CD4-positive, alpha-beta T cell treated with Interleukin-6 for 4 hours (primary cell): Measurements from ENCODE around the gene MYO1E.
A peak's percentile ranks its signal among the peaks of the same experiment; 100 is the strongest.

Source experiments
- DNase-seq: peaks from one replicate; pipeline ENCODE4 v3.0.0-alpha.2; 2020; ENCODE audit warnings: mixed read lengths

MYO1E gene

DNA sequence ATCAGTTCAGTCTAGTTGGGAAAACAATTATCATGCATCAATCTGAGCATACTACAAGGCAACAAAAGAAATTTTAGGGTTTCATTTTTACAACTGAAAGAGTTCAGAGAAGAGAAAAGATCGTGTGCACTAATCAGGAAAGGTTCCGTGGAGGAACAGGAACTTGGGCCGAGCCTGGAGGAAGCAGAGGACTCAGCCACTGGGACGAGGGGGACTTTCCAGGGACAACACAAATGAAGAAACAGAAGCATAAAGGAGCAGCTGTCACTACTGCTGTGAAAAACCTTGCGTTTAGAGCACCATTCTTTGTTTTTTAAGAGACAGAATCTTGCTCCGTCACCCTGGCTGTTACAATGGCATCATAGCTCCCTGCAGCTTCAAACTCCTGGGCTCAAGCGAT is 60.5 kb downstream of the MYO1E start:
- no peak for DNase-seq

DNA sequence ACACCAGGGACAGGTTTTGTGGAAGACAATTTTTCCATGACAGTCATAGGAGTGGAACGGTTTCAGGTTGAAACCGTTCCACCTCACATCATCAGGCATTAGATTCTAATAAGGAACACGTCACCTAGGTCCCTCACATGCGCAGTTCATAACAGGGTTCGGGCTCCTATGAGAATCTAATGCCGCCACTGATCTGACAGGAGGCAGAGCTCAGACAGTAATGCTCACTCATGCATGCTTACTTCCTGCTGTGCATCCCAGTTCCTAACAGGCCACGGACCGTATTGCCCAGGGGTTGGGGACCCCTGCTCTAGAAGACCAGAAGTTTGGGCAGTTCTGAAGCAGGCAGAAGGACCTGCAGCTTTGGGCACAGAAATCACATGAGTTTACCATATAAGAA is 61.5 kb downstream of the MYO1E start:
- no peak for DNase-seq

DNA sequence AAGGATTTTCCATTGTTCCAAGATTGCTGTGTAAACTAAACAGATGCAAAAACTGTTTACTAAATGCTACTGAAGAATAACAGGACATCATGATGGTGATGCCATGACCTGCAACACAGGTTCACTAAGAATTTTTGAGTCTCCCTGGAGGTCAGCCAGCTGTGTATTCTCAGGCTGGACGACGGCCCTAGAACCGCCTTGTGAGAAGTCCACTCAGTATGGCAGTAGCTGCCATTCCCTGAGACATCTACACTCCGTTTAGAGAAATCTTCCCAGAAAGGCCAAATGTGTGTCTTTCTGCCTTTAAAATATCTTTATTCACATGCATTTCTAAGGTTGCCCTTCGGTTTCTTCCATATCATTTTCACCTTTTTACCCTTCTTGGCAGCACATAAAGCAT is 63.3 kb downstream of the MYO1E start:
- DNase-seq = no peak

DNA sequence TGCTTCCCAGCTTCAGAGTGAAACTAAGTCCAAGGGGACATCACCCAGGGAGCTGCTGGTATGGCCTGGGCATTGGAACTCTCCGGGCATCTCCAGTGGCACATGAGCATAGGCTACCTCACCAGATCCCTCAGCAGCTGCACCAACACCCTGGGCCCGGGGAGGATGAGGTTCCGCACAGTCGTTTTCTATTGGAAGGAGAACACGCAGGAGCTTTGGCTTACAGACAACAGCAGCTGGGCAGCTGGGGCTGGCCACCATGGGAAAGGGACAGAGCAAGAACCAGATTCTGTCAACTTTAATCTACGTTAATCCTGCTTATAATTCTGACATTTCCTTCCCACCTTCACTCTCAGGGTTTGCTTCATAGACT is 65.5 kb downstream of the MYO1E start:
- no peak for DNase-seq

DNA sequence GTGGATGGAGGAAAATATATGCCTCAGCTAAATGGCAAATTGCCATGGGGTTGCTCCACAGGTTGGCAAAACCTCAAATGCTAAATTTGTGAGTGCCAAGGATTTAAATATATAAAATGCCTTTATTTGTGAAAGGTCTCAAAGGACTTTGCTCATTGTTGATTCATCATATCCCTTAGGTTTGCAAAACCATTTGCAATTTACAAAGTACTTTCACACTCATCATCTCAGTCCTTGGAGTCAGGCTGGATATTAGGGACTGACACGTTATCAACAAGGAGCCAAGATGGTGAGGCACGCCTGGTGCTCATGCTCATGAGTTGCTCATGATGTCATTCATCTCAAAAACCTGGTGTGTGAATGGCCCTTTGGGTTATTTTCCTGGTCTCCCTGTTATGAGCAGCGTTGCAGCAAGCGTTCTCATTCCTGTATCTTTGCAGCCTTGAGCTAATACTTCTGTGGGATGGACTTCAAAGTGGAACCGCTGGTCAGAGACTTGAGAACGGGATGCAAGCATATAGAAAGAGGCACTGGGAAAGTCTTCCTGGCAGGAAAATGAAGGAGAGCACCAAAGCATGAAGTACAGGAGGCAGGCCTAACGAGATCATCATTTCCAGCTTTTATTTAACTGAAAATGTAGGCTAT is 66.0 kb downstream of the MYO1E start:
- no peak for DNase-seq

DNA sequence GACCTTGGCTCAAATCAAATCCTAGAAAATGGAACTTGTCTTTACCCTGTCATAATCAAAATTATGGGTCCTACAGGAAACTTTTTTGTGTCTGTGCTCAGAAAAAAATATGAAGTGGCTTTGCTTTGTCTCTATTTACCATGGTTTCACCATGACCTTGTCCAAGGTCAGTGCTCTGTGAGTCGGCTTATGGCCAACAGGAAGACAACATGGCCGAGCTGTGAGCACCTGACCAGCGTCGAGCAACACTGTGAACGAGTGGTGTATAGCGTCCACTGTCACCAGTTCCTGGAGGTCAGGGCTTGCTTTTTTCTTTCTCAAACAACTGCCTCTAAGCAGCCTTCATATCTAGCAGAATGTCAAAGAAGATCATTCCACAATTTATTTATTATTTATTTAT is 67.9 kb downstream of the MYO1E start:
- DNase-seq = no peak

DNA sequence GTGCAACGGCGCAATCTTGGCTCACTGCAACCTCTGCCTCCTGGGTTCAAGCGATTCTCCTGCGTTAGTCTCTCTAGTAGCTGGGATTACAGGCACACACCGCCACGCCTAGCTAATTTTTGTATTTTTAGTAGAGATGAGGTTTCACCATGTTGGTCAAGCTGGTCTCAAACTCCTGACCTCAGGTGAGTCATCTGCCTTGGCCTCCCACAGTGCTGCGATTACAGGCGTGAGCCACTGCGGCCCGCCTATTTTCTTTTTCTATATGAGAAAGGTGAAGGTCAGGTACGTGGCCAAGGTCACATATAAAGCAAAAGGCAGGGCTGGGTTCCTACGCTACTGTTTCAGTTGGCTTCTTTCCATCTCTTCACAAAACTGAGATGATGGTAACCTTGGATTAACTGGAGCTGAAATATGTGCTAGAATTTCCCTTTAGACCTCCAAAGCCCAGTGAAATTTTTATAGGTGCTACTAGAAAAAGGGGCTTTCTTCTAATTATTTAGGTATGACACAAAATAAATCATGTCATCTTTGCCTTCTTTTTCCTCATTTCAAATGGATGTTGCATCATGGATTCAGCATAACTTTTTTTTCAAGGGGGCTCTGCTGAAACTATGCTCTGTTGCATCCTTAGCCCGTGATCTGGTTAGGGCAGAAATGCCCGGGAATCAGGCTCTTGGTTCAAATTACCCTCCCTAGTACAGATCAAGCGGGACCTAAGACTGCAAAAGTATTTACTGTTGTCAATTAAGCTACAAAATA is 68.5 kb downstream of the MYO1E start:
- DNase-seq = no peak

DNA sequence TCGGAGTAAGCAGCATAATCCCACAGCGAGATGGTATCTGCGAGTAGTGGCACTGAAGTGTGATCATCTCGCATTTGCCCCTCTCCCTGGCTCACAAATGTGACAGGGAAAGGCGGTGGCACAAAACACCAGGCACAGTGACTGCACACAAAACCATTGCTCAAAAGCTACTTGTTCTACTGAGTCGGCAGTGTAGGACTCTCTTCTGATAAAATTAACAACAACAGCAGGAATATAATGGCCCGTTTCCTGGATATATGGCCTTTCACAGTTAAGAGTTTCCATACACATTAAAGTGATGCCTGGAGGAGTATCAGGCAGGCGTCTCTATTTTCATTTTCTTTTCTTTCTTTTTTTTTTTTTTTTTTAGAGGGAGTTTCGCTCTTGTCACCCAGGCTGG is 69.0 kb downstream of the MYO1E start:
- no peak for DNase-seq

DNA sequence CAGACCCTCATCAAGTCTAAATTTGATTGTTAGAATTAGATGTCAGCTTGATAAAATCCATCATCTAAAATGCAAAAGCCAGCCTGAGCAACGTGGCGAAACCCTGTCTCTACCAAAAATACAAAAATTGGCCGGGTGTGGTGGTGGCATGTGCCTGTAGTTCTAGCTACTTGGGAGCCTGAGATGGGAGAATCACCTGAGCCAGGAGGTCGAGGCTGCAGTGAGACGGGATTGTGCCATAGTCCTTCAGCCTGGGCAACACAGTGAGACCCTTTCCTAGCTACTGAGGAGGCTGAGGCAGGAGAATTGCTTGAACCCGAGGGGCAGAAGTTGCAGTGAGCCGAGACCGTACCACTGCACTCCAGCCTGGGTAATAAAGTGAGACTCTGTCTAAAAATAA is 69.5 kb downstream of the MYO1E start:
- no peak for DNase-seq

DNA sequence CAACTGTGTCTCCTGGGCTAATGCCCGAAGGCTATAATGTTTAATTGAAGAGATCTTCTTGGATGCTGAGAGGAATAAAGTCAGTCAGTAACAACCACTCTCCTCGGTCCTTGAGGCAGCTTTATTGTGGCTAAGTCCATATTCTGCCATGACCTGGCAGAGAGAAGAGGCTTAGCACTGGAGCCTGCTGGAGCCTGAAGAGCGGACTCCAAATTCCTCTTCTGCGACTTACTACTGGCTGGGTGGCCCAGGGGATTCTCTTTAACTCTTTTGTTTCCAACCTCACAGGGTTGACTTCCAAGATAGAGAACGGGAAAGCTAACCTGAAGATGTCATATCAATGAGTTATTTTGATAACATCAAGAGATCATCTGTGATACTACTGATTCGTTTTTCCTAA is 71.1 kb downstream of the MYO1E start:
- DNase-seq = no peak

DNA sequence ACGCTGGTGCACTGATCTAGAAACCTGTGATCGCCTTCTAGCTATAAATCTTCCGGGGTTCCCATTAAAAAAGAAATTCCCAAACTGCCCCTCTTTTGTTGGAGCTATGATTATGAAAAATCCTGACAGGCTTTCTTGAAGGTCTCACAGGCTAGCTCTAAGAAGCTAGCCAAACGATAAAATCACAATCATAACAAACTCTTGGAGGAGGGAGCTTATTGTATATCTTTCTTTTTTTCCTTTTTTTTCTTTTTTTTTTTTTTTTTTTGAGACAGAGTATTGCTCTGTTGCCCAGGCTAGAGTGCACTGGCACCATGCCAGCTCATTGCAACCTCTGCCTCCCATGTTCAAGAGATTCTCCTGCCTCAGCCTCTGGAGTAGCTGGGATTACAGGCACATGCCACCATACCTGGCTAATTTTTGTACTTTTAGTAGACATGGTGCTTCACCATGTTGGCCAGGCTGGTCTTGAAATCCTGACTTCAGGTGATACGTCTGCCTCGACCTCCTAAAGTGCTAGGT is 72.0 kb downstream of the MYO1E start:
- peak; percentile 9 for DNase-seq

DNA sequence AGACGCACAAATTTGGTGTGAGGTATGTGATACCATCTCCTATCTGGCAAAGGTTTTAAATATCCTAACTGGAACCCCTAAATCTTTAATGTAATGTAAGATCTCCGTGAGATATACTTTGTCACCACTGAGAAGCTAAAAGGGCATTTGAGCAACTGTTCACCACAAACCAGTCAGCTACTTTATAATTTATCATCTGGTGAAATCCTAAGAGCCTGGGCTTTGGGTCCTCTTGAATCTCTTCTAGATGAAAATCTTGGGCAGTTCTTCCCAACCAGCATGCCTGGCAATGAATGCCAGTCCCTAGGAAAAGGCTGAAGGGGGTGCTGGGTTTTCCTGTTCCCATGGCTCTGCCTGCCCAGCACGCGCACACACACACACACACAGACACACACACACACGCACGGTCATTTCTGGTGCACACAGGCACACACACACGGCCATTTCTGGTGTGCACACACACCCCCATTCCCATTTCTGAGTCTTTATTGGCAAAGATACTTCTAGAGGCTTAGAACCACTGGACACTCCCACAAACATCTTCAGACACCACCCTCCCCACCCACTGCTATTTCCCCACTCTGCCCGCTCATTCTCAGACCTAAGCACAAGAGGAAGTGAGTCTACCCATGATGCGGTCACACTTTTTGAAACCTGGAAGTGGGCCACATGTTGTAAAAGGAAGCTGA is 72.6 kb downstream of the MYO1E start:
- DNase-seq = peak; percentile 66

DNA sequence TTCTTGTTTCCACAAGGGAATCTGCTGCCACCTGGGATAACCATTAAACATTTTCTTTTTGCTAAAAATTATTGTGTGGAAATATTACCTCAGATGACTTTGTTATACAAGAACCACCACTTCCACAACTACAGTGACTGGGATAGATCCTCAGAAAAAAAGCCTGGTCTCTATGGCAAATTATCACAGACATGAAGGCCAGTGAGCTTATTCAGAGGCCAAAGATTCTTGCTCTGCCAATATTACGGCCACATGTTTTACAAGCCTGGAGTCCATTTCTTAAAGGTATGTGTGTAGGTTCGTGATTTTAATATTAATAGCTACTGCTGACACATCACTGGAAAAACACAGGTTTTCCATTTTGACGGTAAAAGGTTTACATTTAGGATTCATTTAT is 73.8 kb downstream of the MYO1E start:
- no peak for DNase-seq

DNA sequence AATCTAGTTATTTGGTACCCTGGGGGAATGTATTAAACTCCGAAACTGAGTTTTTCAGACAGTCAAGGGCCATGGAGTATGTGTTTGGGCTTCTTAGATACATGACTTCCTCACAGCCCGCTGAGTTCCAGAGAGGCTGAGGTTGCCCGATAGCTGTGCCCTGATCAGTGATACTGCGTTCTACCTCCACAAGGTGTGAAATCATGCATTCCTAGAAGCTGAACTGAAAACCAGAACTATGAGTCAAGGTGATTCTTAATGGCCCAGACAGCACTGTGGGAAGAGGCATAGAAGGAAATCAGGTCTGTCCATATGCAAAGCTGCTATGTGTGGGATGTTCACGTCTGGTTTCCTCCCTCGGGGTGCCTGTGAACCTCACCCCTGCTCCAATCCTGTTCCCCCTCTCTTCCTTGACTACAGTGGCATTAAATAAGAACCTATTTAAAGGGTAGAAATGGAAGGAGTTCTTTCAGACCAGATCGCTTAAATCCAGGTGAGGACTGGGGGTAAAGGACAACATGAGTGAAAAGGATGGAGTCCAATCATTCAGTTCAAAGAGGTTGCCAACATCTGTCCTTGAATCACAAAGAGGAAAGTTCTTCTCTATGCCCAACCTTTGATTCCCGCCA is 74.3 kb downstream of the MYO1E start:
- DNase-seq = peak; percentile 10

DNA sequence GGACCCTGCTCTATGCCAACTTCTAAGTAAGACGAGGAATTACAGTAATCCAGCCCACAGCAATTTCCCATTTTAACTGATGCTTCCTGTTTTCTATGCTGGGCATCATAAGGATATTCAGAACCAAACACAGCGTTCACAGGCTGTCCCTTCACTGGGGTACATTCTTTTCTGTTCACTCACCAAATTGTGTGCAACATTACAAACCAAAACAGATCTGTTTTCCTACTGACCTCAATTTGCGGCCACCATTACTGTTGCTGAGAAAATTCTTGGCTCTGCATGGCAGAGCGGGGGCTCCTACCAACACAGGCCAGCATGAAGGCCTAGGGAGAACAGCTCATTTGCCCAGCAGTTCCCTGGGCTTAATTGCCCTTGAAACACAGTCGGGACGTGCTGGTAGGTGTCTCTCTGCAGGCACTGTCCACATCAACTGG is 76.5 kb downstream of the MYO1E start:
- DNase-seq = no peak

DNA sequence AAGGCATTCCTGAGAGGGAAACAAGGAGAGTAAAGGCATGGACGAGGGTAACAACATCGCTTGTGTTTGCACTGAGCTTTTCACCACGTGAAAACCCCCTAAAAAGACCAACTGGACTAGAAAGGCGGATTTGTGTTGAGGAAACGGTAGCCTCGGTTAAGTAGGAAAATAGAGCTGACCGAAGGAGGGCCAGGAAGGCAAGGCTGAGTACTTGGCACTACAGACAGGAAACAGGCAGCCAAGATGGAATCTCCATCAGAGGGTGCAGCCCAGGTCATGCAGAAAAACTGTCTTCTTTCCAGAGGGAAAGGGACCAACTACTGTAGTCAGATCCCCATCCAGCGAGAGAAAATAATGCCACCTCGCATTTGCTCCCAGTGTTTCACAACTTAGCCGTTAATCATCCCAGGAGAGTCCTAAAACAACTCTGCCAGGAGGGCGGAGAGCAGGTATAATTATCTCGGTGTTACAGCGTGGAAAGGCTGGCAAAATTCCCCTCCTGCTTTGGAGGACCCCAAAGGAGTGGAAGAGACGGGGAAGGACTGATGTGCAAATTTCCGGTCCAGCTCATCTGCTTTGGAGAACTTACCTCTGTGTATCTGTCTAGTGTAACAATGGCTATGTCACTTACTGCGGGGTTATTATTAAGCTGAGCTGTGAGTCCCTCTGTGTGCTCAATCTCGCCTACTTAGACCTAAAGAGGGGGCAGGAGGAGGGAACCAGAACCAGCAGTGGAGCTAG is 77.2 kb downstream of the MYO1E start:
- DNase-seq = no peak

DNA sequence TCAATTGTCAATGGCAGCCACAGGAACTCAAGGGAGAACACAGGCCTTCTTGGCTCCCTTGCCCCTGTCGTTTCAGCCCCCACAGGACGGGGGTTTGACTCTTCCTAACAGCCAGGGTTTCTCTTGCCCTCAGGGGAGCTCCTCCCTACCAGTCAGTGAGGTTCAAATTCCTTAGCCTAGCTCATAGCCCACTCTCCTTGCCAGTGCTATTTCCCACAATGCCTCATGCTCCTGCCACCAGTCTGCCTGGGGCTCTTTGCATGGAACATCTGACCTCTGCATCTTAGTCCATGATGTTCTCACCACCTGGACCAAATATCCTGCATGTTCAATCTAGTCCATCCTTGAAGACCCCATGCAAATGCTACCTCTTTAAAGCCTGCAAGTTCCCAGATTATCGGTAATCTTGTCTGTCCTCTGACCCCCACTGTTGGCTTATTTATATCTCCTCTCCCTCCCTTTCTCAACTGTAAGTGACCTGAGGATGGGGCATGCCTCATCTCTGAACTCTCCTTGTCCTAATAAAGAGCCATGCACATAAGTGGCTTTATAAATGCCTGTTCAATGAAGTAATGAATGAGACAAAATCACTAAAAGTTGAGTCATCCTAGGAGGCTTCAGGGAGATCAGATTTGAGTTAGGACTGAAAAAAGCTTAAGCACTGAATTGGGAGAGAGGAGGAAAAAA is 78.0 kb downstream of the MYO1E start:
- DNase-seq = no peak

DNA sequence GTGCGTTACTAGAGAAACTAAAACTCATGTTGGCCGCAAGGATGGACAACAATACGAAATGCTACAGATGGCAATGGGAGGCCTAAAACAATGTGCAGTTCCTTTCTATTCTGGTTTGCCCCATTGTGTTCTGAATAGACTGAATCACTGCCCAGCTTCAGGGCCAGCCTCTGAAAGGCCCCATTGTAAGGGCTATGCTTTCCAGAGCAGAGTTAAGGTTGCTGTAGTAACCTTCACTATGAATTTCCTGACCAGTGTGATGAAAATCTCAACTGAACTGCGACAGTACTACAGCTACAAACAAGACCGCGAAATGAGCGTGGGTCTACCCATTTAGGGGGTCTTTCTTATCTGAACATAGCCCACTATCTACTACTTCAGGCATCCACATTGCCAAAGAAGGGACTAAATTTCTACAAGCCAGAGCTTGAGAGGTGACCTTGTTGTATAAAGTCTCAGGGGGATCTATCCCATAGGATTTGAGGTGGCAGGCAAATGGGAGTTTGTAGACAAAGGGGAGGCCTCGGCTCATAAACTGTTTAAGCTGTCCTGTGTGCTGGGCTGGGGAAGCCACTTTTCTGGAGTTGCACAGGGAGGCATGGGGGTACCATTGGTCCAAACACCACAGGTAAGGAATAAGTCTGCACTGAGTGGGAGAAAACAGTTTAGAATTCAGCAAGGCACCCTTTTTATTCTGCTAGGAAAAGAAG is 80.1 kb downstream of the MYO1E start:
- no peak for DNase-seq

DNA sequence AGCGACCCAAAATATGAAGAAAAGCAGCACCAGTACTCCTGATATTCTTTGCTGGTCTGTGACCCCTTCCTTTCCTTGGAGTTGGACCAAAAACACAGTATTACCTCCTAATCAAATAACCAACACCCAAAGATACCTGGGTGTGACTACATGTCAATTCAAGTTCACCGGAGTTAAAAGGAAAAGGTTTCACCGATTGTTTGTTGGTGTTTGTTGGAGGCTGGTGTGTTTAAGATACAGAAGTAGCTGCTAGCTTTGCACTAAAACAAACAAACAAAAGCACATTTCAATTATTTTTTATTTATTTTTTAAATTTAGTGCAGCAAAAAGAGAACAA is 81.5 kb downstream of the MYO1E start:
- no peak for DNase-seq

DNA sequence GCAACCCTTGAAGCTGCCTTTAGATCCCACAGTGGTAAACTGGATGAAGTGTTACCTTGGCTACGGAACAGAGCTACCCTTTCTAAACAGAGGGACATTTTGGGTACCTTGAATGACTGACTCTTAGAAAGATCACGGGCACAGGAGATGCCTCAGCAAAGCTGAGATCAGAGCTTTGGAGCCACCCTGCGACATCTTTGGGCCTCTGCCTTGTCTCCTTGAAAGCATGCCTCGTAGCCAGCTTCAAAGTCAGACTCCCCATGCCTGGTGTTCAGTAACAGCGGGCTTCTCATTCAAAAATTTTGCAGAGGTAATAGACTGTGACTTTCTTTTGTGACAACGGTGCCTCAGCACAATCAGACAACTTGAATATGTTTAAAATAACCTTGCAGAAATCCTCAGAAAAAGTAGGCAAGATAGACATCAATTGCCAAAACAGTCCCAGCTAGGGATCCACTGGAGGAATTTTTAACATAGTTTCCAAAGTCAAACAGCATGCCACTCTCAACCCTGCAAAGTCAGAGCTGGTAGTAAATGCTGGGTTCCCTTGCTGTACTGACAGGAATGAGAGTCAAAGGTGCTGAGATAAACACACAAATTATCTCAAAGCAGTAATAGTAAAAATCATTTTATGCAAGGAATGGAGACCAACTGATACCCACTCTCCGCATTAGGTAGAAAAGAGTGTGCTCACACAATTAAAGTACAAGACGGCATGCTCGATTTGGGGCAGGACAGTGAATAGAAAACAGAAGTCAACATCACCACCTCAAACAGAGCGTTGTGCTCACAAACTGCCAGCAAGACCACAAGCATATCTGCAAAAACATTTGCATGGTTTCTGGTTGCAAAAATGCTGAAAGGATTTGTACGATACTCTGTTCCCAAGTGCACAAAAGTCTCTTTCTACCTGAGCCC is 82.1 kb downstream of the MYO1E start:
- DNase-seq = no peak

DNA sequence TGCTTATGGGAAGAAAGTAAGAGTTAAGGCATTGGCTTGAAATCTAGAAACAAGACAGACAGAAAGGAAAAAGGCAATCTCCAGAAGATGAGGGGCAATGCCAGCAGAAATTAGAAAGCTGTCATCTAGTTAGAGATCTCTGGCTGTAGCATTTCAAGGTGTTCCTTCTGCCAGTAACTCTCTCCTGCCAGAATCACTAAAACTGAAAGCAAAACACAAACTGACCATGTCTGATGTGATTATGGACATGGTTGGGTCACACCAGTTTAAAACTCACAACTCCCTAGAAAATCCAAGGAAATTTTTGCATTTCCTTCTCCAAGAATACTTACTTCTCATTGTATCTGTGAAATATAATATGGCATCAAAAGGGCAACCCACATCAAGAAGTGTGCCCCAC is 83.1 kb downstream of the MYO1E start:
- no peak for DNase-seq
